Astrocyte (in vitro differentiated cells and primary cell): ENCODE results near the gene PDXK.

Experiments used
- EZH2 ChIP-seq: IDR thresholded peaks from 2 replicates; pipeline ENCODE4 v1.6.1; 2012; ENCODE audit warnings: mild to moderate bottlenecking, low read length, inconsistent platforms; ENCODE audit not compliant: insufficient read depth
- TF ChIP-seq, protein P1 (sequence below): IDR thresholded peaks from 2 replicates; pipeline ENCODE4 v1.5.1; 2011; ENCODE audit warnings: low read depth, mild to moderate bottlenecking, inconsistent platforms, low read length, moderate library complexity; ENCODE audit not compliant: insufficient read depth

DNA sequence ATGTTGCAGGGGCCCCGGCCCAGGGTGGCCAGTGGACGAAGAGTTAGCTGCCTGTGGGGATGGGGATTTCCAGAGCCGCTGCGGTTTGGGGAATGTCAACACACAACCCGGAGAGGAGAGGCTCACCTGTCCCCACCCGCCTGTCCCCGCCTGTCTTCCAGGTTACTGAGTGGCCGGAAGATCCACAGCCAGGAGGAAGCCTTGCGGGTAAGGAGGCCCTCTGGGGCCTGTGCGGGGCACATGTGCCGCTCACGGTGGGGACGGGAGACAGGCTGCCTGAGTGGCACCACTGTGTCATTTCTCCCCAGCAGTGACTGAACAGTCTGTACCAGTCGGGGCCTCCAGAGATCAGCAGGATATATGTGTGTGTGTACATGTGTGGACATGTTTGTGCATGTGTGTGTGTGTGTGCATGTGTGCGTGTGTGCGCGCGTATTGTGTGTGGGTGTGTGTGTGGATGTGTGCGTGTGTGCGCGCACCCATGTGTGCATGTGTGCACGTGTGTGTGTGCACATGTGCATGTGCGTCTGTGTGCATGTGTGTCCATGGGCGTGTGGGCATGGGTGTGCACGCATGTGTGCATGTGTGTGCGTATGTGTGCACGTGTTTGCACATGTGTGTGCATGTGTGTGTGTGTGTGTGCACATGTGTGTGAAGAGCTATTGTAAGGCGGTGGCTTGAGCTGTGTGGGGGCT is 31.6 kb downstream of the PDXK start:
- TF ChIP-seq, protein P1, sequence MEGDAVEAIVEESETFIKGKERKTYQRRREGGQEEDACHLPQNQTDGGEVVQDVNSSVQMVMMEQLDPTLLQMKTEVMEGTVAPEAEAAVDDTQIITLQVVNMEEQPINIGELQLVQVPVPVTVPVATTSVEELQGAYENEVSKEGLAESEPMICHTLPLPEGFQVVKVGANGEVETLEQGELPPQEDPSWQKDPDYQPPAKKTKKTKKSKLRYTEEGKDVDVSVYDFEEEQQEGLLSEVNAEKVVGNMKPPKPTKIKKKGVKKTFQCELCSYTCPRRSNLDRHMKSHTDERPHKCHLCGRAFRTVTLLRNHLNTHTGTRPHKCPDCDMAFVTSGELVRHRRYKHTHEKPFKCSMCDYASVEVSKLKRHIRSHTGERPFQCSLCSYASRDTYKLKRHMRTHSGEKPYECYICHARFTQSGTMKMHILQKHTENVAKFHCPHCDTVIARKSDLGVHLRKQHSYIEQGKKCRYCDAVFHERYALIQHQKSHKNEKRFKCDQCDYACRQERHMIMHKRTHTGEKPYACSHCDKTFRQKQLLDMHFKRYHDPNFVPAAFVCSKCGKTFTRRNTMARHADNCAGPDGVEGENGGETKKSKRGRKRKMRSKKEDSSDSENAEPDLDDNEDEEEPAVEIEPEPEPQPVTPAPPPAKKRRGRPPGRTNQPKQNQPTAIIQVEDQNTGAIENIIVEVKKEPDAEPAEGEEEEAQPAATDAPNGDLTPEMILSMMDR = no peak
- no peak for TF ChIP-seq EZH2
